ENCODE data around the gene PSPH. TPM values are rescaled to one million over a fixed set of nuclear protein-coding genes. Genes with fewer than 3 reads are reported as not detected.
"Not testable (repeated sequence)": the region's sequence is repeated elsewhere in the genome, so short reads cannot be mapped to it uniquely, and the experiment has no call there.

The PSPH gene
- total RNA-seq, 1 donor from 2014 or later = 13.5 TPM

GRCh38 chr7:56063500-56063881, 12.2 kb upstream of the PSPH start:
- intact Hi-C loops (cut with micrococcal nuclease) = no loop called here

GRCh38 chr7:56062382-56062781, 11.1 kb upstream of the PSPH start:
- intact Hi-C loops (cut with micrococcal nuclease) = no loop called here

- intact Hi-C loops (cut with micrococcal nuclease) = loop anchor here (5.0 kb wide), 3 partner anchors 167 to 687 kb away; partner anchors contain the start of genes LANCL2, VOPP1 and ZNF713
These were observed 2.7 kb upstream of the PSPH start for GRCh38 chr7:56053993-56054392.

GRCh38 chr7:56053379-56053778, 2.1 kb upstream of the PSPH start:
- intact Hi-C loops (cut with micrococcal nuclease) = loop anchor here (5.0 kb wide), 3 partner anchors 166 to 686 kb away; partner anchors contain the start of genes LANCL2, VOPP1 and ZNF713

- intact Hi-C loops (cut with micrococcal nuclease) = loop anchor here (1.0 to 5.0 kb wide), 8 partner anchors 13 to 684 kb away; partner anchors contain the start of genes CHCHD2, LANCL2, MRPS17 and SUMF2
These were observed 248 bp downstream of the PSPH start for GRCh38 chr7:56051053-56051338.

- intact Hi-C loops (cut with micrococcal nuclease) = not testable (repeated sequence)
These were observed 2.5 kb downstream of the PSPH start for GRCh38 chr7:56048763-56049162.

- intact Hi-C loops (cut with micrococcal nuclease) = no loop called here
These were observed 3.0 kb downstream of the PSPH start for GRCh38 chr7:56048245-56048644.

- intact Hi-C loops (cut with micrococcal nuclease) = not testable (repeated sequence)
These were observed 3.7 kb downstream of the PSPH start for GRCh38 chr7:56047446-56048116.

GRCh38 chr7:56046721-56047445, 4.4 kb downstream of the PSPH start:
- intact Hi-C loops (cut with micrococcal nuclease) = no loop called here

GRCh38 chr7:56045758-56046157, 5.5 kb downstream of the PSPH start:
- intact Hi-C loops (cut with micrococcal nuclease) = not testable (repeated sequence)

- intact Hi-C loops (cut with micrococcal nuclease) = no loop called here
These were observed 10.5 kb downstream of the PSPH start for GRCh38 chr7:56040730-56041129.

- intact Hi-C loops (cut with micrococcal nuclease) = loop anchor here (1.0 kb wide), 2 partner anchors 17 to 30 kb away; partner anchors contain the start of genes CCT6A, PSPH and SUMF2
These were observed 17.4 kb downstream of the PSPH start for GRCh38 chr7:56033671-56034432.

GRCh38 chr7:56032578-56032977, 18.7 kb downstream of the PSPH start:
- intact Hi-C loops (cut with micrococcal nuclease) = not testable (repeated sequence)

GRCh38 chr7:56031556-56031955, 19.7 kb downstream of the PSPH start:
- intact Hi-C loops (cut with micrococcal nuclease) = not testable (repeated sequence)

- intact Hi-C loops (cut with micrococcal nuclease) = no loop called here
These were observed 20.9 kb downstream of the PSPH start for GRCh38 chr7:56030340-56030739.

GRCh38 chr7:56028942-56029630, 22.2 kb downstream of the PSPH start:
- intact Hi-C loops (cut with micrococcal nuclease) = no loop called here

- intact Hi-C loops (cut with micrococcal nuclease) = no loop called here
These were observed 24.7 kb downstream of the PSPH start for GRCh38 chr7:56026538-56026937.

- intact Hi-C loops (cut with micrococcal nuclease) = no loop called here
These were observed 27.7 kb downstream of the PSPH start for GRCh38 chr7:56023500-56023899.

GRCh38 chr7:56019501-56019900, 31.7 kb downstream of the PSPH start:
- intact Hi-C loops (cut with micrococcal nuclease) = no loop called here

GRCh38 chr7:56017015-56017414, 34.2 kb downstream of the PSPH start:
- intact Hi-C loops (cut with micrococcal nuclease) = not testable (repeated sequence)

- intact Hi-C loops (cut with micrococcal nuclease) = no loop called here
These were observed 41.5 kb downstream of the PSPH start for GRCh38 chr7:56009695-56010094.
